ENCODE measurements around the gene CXCR4. TPM values are rescaled to one million over a fixed set of nuclear protein-coding genes. Genes with fewer than 3 reads are reported as not detected.

The CXCR4 gene
- total RNA-seq (2014; rRNA removed; shearing (Covaris generic)) (not detected in 2 replicates), polyA plus RNA-seq (2016; fragmentation: Nextera tagmentation; extraction: Ambion mirVana) (0.15 and 0.16 TPM in 2 replicates)

- Histone ChIP-seq H3K4me1 (ENCODE audit: insufficient read depth) (no peaks in the 10 kb centered on the region), H3K4me3 (peak within 1 kb of the TSS; percentile 55), H3K9ac (no peak within 1 kb of the TSS), H3K27ac (no peak within 1 kb of the TSS), H3F3A (ENCODE audit: insufficient read depth) (no peaks in the 10 kb centered on the region), H3K27me3 (replicated peaks; ENCODE audit: insufficient read depth) (peaks cover 81% of the 10 kb centered on the region), H3K9me3 (ENCODE audit: low read depth) (no peaks in the 10 kb centered on the region), H3K9me2 (ENCODE audit: insufficient read depth) (no peaks in the 10 kb centered on the region), H3K79me2 (ENCODE audit: insufficient read depth) (no peaks in the 10 kb centered on the region), H2AFZ (no peak within 1 kb of the TSS), H4K20me1 (ENCODE audit: insufficient read depth) (no peaks in the 10 kb centered on the region), H3K36me3 (ENCODE audit: low read depth) (no peaks in the 10 kb centered on the region), H3K4me2 (ENCODE audit: unreplicated experiment) (peak within 1 kb of the TSS; percentile 53)
- TF ChIP-seq EZH2 (IDR thresholded peaks at IDR 0.05; ENCODE audit: insufficient read depth, poor library complexity, severe bottlenecking), result peak; percentile 78
- TF ChIP-seq EZH2phosphoT487 (IDR thresholded peaks at IDR 0.05; ENCODE audit: insufficient read depth, low read depth), result no peak
- in situ Hi-C loops (cut with MboI), result no loop called here
- DNase-seq, result peak; percentile 34
- 1 to 2% methylated on average over 35 to 50 of the region's 50 CpGs for WGBS, 2 experiments (ENCODE audit: low coverage in 1 of 2, low lambda C conversion rate in 2 of 2, missing lambda C conversion rate in 2 of 2)
These were observed at the start of gene CXCR4 for GRCh38 chr2:136117909-136118818. TSS of gene CXCR4 (minus strand) at chr2:136118149. CDS start at chr2:136118060, 89 bp downstream.

GRCh38 chr2:136164280-136164776 is 46.4 kb upstream of the CXCR4 start:
- in situ Hi-C loops (cut with MboI), result no loop called here
- DNase-seq, result no peak
- Histone ChIP-seq H3K9me3 (ENCODE audit: low read depth) (no peaks in the 10 kb centered on the region), H3K4me3 (no peak overlapping the region), H2AFZ (no peak overlapping the region), H3K27ac (no peak overlapping the region), H3K36me3 (ENCODE audit: low read depth) (no peaks in the 10 kb centered on the region), H3K27me3 (replicated peaks; ENCODE audit: insufficient read depth) (peaks cover 4% of the 10 kb centered on the region; the same call in 1 of the 2 replicates), H4K20me1 (ENCODE audit: insufficient read depth) (no peaks in the 10 kb centered on the region), H3K9me2 (ENCODE audit: insufficient read depth) (no peaks in the 10 kb centered on the region), H3K4me1 (ENCODE audit: insufficient read depth) (no peaks in the 10 kb centered on the region), H3F3A (ENCODE audit: insufficient read depth) (no peaks in the 10 kb centered on the region), H3K9ac (no peak overlapping the region), H3K4me2 (ENCODE audit: unreplicated experiment) (no peak overlapping the region), H3K79me2 (ENCODE audit: insufficient read depth) (no peaks in the 10 kb centered on the region)
- 63 to 64% methylated on average over 5 of the region's 5 CpGs for WGBS, 2 experiments (ENCODE audit: low coverage in 1 of 2, low lambda C conversion rate in 2 of 2, missing lambda C conversion rate in 2 of 2)
- TF ChIP-seq EZH2phosphoT487 (IDR thresholded peaks at IDR 0.05; ENCODE audit: insufficient read depth, low read depth) (no peak), EZH2 (IDR thresholded peaks at IDR 0.05; ENCODE audit: insufficient read depth, poor library complexity, severe bottlenecking) (no peak)

GRCh38 chr2:136162438-136162837 is 44.5 kb upstream of the CXCR4 start:
- H3K9me2 ChIP-seq (ENCODE audit: insufficient read depth), result no peaks in the 10 kb centered on the region
- WGBS, 2 experiments (ENCODE audit: low coverage in 1 of 2, low lambda C conversion rate in 2 of 2, missing lambda C conversion rate in 2 of 2), result 0 to 10% methylated on average over 1 of the region's 1 CpG
- H4K20me1 ChIP-seq (ENCODE audit: insufficient read depth), result no peaks in the 10 kb centered on the region
- TF ChIP-seq EZH2phosphoT487 (IDR thresholded peaks at IDR 0.05; ENCODE audit: insufficient read depth, low read depth) (no peak), EZH2 (IDR thresholded peaks at IDR 0.05; ENCODE audit: insufficient read depth, poor library complexity, severe bottlenecking) (no peak)
- H3K27me3 ChIP-seq (replicated peaks; ENCODE audit: insufficient read depth), result peaks cover 4% of the 10 kb centered on the region; the same call in 1 of the 2 replicates
- H3K79me2 ChIP-seq (ENCODE audit: insufficient read depth), result no peaks in the 10 kb centered on the region
- no peak overlapping the region for H3K9ac ChIP-seq
- no peak overlapping the region for H2AFZ ChIP-seq
- H3K9me3 ChIP-seq (ENCODE audit: low read depth), result no peaks in the 10 kb centered on the region
- no peak overlapping the region for H3K27ac ChIP-seq
- no peak overlapping the region for H3K4me3 ChIP-seq
- no peak overlapping the region for H3K4me2 ChIP-seq (ENCODE audit: unreplicated experiment)
- H3K36me3 ChIP-seq (ENCODE audit: low read depth), result no peaks in the 10 kb centered on the region
- H3K4me1 ChIP-seq (ENCODE audit: insufficient read depth), result no peaks in the 10 kb centered on the region
- no peak for DNase-seq
- no peaks in the 10 kb centered on the region for H3F3A ChIP-seq (ENCODE audit: insufficient read depth)
- in situ Hi-C loops (cut with MboI), result no loop called here

- no peaks in the 10 kb centered on the region for H3F3A ChIP-seq (ENCODE audit: insufficient read depth)
- H3K9me2 ChIP-seq (ENCODE audit: insufficient read depth), result no peaks in the 10 kb centered on the region
- no peaks in the 10 kb centered on the region for H3K9me3 ChIP-seq (ENCODE audit: low read depth)
- DNase-seq, result no peak
- 0 to 3% methylated on average over 1 of the region's 1 CpG for WGBS, 2 experiments (ENCODE audit: low coverage in 1 of 2, low lambda C conversion rate in 2 of 2, missing lambda C conversion rate in 2 of 2)
- H3K4me2 ChIP-seq (ENCODE audit: unreplicated experiment), result no peak overlapping the region
- H3K27ac ChIP-seq, result no peak overlapping the region
- H3K4me3 ChIP-seq, result no peak overlapping the region
- H3K27me3 ChIP-seq (replicated peaks; ENCODE audit: insufficient read depth), result no peaks in the 10 kb centered on the region
- TF ChIP-seq EZH2 (IDR thresholded peaks at IDR 0.05; ENCODE audit: insufficient read depth, poor library complexity, severe bottlenecking), result no peak
- no peak for TF ChIP-seq EZH2phosphoT487 (IDR thresholded peaks at IDR 0.05; ENCODE audit: insufficient read depth, low read depth)
- no peaks in the 10 kb centered on the region for H4K20me1 ChIP-seq (ENCODE audit: insufficient read depth)
- no peaks in the 10 kb centered on the region for H3K79me2 ChIP-seq (ENCODE audit: insufficient read depth)
- in situ Hi-C loops (cut with MboI), result no loop called here
- no peak overlapping the region for H2AFZ ChIP-seq
- no peaks in the 10 kb centered on the region for H3K36me3 ChIP-seq (ENCODE audit: low read depth)
- H3K4me1 ChIP-seq (ENCODE audit: insufficient read depth), result no peaks in the 10 kb centered on the region
- no peak overlapping the region for H3K9ac ChIP-seq
These were observed 38.5 kb upstream of the CXCR4 start for GRCh38 chr2:136156411-136156810.
